HEK293 (cell line): ENCODE data around the gene GTF3C5.

Experiments
- CTCF ChIA-PET: fragments of 350-600 bp; formaldehyde crosslinking; extraction: SDS; loops from one replicate; lab custom pipeline; 2021; ENCODE audit warnings: antibody characterized with exemption; lab: Yijun Ruan, JAX
- POLR2A ChIA-PET: fragments of 300-600 bp; formaldehyde crosslinking; extraction: SDS; loops from one replicate; lab custom pipeline; 2020; ENCODE audit warnings: antibody characterized with exemption, inconsistent platforms; lab: Yijun Ruan, JAX
- H3K27ac ChIP-seq: fragments of 200-500 bp; sonication (Bioruptor generic); 2 replicates; pipeline ENCODE4 v1.5.1; 2014; ENCODE audit warnings: low read depth, low read length, control low read depth, inconsistent platforms; ENCODE audit errors: extremely low read depth
- H3K36me3 ChIP-seq, 2 experiments: fragments of 200-500 bp in 1 of 2; sonication (Bioruptor generic) in 1 of 2; 1 replicate in 1 of 2; 2 replicates in 1 of 2; pipeline ENCODE4 v1.5.1; 2014 to 2017; ENCODE audit warnings: inconsistent platforms in 2 of 2, low read length in 2 of 2; ENCODE audit not compliant: control insufficient read depth in 2 of 2, insufficient read depth in 1 of 2
- H3K4me1 ChIP-seq: fragments of 200-500 bp; sonication (Bioruptor generic); 2 replicates; pipeline ENCODE4 v1.5.1; 2014; ENCODE audit warnings: mild to moderate bottlenecking, low read length, inconsistent platforms; ENCODE audit not compliant: control insufficient read depth, insufficient read depth
- H3K4me3 ChIP-seq: 2 replicates; pipeline ENCODE4 v1.5.1; 2011; ENCODE audit warnings: low read depth, mild to moderate bottlenecking, control low read depth, low read length, moderate library complexity
- H3K9me3 ChIP-seq: fragments of 200-500 bp; sonication (Bioruptor generic); 2 replicates; pipeline ENCODE4 v1.5.1; 2014; ENCODE audit warnings: low read depth, low read length, inconsistent platforms; ENCODE audit not compliant: control insufficient read depth, insufficient read depth
- BCL11A ChIP-seq: fragments of 450-650 bp; formaldehyde crosslinking; IDR thresholded peaks from 2 replicates; pipeline ENCODE4 v1.5.1; 2016; ENCODE audit warnings: low read depth, missing biosample characterization, missing genetic modification characterization
- KLF8 ChIP-seq: fragments of 450-650 bp; formaldehyde crosslinking; IDR thresholded peaks from 2 replicates; pipeline ENCODE4 v1.5.1; 2016; ENCODE audit warnings: missing biosample characterization, missing genetic modification characterization
- MYNN ChIP-seq: fragments of 450-650 bp; formaldehyde crosslinking; IDR thresholded peaks from 2 replicates; pipeline ENCODE4 v1.5.1; 2016; ENCODE audit warnings: missing biosample characterization, missing genetic modification characterization, borderline replicate concordance
- OVOL3 ChIP-seq: fragments of 450-650 bp; formaldehyde crosslinking; IDR thresholded peaks from 2 replicates; pipeline ENCODE4 v1.5.1; 2016; ENCODE audit warnings: missing biosample characterization, missing genetic modification characterization
- PRDM4 ChIP-seq: fragments of 450-650 bp; formaldehyde crosslinking; IDR thresholded peaks from 2 replicates; pipeline ENCODE4 v1.5.1; 2017; ENCODE audit warnings: missing biosample characterization, missing genetic modification characterization
- PRDM6 ChIP-seq: fragments of 450-650 bp; formaldehyde crosslinking; IDR thresholded peaks from 2 replicates; pipeline ENCODE4 v1.5.1; 2017; ENCODE audit warnings: missing biosample characterization, missing genetic modification characterization
- RBAK ChIP-seq: fragments of 450-650 bp; formaldehyde crosslinking; IDR thresholded peaks from 2 replicates; pipeline ENCODE4 v1.5.1; 2016; ENCODE audit warnings: missing biosample characterization, missing genetic modification characterization
- SCRT2 ChIP-seq: fragments of 450-650 bp; formaldehyde crosslinking; IDR thresholded peaks from 2 replicates; pipeline ENCODE4 v1.5.1; 2016; ENCODE audit warnings: missing biosample characterization, missing genetic modification characterization
- ZEB2 ChIP-seq: fragments of 450-650 bp; formaldehyde crosslinking; IDR thresholded peaks from 2 replicates; pipeline ENCODE4 v1.5.1; 2016; ENCODE audit warnings: missing biosample characterization, missing genetic modification characterization
- ZNF175 ChIP-seq: fragments of 450-650 bp; formaldehyde crosslinking; IDR thresholded peaks from 2 replicates; pipeline ENCODE4 v1.5.1; 2016; ENCODE audit warnings: missing biosample characterization, missing genetic modification characterization
- ZNF26 ChIP-seq: fragments of 450-650 bp; formaldehyde crosslinking; IDR thresholded peaks from 2 replicates; pipeline ENCODE4 v1.5.1; 2016; ENCODE audit warnings: missing biosample characterization, missing genetic modification characterization
- ZNF266 ChIP-seq: fragments of 450-650 bp; formaldehyde crosslinking; IDR thresholded peaks from 2 replicates; pipeline ENCODE4 v1.5.1; 2016; ENCODE audit warnings: missing biosample characterization, missing genetic modification characterization, low read depth
- ZNF302 ChIP-seq: fragments of 450-650 bp; formaldehyde crosslinking; IDR thresholded peaks from 2 replicates; pipeline ENCODE4 v1.5.1; 2016; ENCODE audit warnings: missing biosample characterization, missing genetic modification characterization, low read depth
- ZNF37A ChIP-seq: fragments of 450-650 bp; IDR thresholded peaks from 2 replicates; pipeline ENCODE4 v1.5.1; 2018; ENCODE audit warnings: missing biosample characterization, missing genetic modification characterization
- ZNF501 ChIP-seq: fragments of 450-650 bp; formaldehyde crosslinking; IDR thresholded peaks from 2 replicates; pipeline ENCODE4 v1.5.1; 2016; ENCODE audit warnings: missing biosample characterization, missing genetic modification characterization
- ZNF518A ChIP-seq: fragments of 450-650 bp; formaldehyde crosslinking; conservative IDR thresholded peaks from 2 replicates; pipeline ENCODE4 v1.5.1; 2016; ENCODE audit warnings: low read depth, missing biosample characterization, missing genetic modification characterization
- ZNF624 ChIP-seq: fragments of 450-650 bp; formaldehyde crosslinking; IDR thresholded peaks from 2 replicates; pipeline ENCODE4 v1.5.1; 2017; ENCODE audit warnings: missing biosample characterization, missing genetic modification characterization

Gene GTF3C5

GRCh38 chr9:133051281-133051900 lies 20.6 kb downstream of the GTF3C5 start:
- no peak overlapping the region for H3K27ac ChIP-seq
- no peaks in the 10 kb centered on the region for H3K9me3 ChIP-seq
- H3K36me3 ChIP-seq = peaks cover 0 to 87% of the 10 kb centered on the region in 2 experiments
- H3K4me3 ChIP-seq = no peak overlapping the region
- no peak for TF ChIP-seq BCL11A
- no peak for TF ChIP-seq KLF8
- no peak for TF ChIP-seq ZNF37A
- TF ChIP-seq ZNF266 (tag by site-specific recombination) = no peak
- no peak for TF ChIP-seq ZEB2
- no peak for TF ChIP-seq ZNF501
- no peak for TF ChIP-seq ZNF518A (tag by site-specific recombination)
- no peak for TF ChIP-seq PRDM4 (tag by site-specific recombination)
- TF ChIP-seq ZNF624 (tag by site-specific recombination) = no peak
- TF ChIP-seq ZNF302 (tag by site-specific recombination) = no peak
- ChIA-PET CTCF (interaction anchor here (0.9 to 1.3 kb wide), 4 partner anchors 29 to 96 kb away, joined by 3 to 8 read pairs (median 5); no protein-coding TSS in a partner anchor), POLR2A (interaction anchor here (3.3 kb wide), 1 partner anchor 21 kb away, joined by 10 read pairs; the partner anchor contains the start of gene GTF3C5)
- no peaks in the 10 kb centered on the region for H3K4me1 ChIP-seq

- POLR2A ChIA-PET = interaction anchor here (3.3 kb wide), 1 partner anchor 21 kb away, joined by 10 read pairs; the partner anchor contains the start of gene GTF3C5
- Histone ChIP-seq H3K36me3 (peaks cover 0 to 87% of the 10 kb centered on the region in 2 experiments; a peak in 2 of 3 replicates), H3K9me3 (no peaks in the 10 kb centered on the region), H3K27ac (no peak overlapping the region), H3K4me1 (no peaks in the 10 kb centered on the region), H3K4me3 (no peak overlapping the region)
- CTCF ChIA-PET = interaction anchor here (0.7 to 1.4 kb wide), 3 partner anchors 30 to 92 kb away, joined by 4 to 5 read pairs (median 4); no protein-coding TSS in a partner anchor
- TF ChIP-seq PRDM6 (tag by site-specific recombination) (no peak), OVOL3 (no peak), ZNF175 (tag by site-specific recombination) (no peak), SCRT2 (tag by site-specific recombination) (no peak), ZNF26 (no peak), BCL11A (no peak), MYNN (no peak), RBAK (tag by site-specific recombination) (no peak)
Observed at GRCh38 chr9:133051966-133052539, 21.3 kb downstream of the GTF3C5 start.
